Omental fat pad (tissue), 4 donors: ENCODE measurements around the gene TCL1B. TPM values are rescaled to one million over a fixed set of nuclear protein-coding genes. Genes with fewer than 3 reads are reported as not detected.

ENCODE experiments used
- ATAC-seq: fragments of 150-250 bp; one replicate; pipeline ENCODE4 v1.9.1; 2016; ENCODE audit warnings: mild to moderate bottlenecking, moderate library complexity; ENCODE audit not compliant: low FRiP score
- DNase-seq: peaks from one replicate; pipeline ENCODE4 v3.0.0-alpha.2; 2019; ENCODE audit warnings: low spot score
- total RNA-seq, 4 donors: library from RNA; depleted of rRNA; stranded (reverse); fragments of >200 nt; gene quantifications; one replicate each; pipeline ENCODE4 v1.1.0, GENCODE V29; 2016
- TF ChIP-seq, protein P1 (sequence below), 3 donors: fragments of 450-650 bp; IDR thresholded peaks; one replicate each; pipeline ENCODE4 v1.5.1; 2016 to 2017; ENCODE audit warnings: antibody characterized with exemption in 3 of 3, mild to moderate bottlenecking in 3 of 3, moderate library complexity in 2 of 3

The TCL1B gene
- total RNA-seq, 4 donors from 2014 or later, result not detected

DNA sequence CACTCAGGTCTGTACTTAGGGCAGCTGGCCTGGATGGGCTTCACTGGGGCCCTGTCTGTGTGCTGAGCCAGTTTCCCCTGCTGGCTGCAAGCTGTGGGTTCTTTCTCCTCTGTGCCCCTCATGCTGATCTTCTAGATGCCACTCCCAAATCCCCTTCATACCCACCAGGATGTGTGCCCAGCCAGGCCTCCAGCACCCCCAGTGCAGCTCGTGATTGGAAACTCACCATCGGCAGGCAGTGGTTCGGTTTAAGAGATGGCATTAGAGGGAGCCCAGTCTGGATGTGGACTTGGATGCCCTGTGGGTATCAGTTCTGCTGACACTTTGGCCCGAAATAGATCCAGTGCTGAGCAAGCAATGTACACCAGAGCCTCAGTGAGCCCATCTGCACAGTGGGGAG is 5.9 kb downstream of the TCL1B start:
- DNase-seq (no peak), ATAC-seq (no peak)
- TF ChIP-seq, protein P1, sequence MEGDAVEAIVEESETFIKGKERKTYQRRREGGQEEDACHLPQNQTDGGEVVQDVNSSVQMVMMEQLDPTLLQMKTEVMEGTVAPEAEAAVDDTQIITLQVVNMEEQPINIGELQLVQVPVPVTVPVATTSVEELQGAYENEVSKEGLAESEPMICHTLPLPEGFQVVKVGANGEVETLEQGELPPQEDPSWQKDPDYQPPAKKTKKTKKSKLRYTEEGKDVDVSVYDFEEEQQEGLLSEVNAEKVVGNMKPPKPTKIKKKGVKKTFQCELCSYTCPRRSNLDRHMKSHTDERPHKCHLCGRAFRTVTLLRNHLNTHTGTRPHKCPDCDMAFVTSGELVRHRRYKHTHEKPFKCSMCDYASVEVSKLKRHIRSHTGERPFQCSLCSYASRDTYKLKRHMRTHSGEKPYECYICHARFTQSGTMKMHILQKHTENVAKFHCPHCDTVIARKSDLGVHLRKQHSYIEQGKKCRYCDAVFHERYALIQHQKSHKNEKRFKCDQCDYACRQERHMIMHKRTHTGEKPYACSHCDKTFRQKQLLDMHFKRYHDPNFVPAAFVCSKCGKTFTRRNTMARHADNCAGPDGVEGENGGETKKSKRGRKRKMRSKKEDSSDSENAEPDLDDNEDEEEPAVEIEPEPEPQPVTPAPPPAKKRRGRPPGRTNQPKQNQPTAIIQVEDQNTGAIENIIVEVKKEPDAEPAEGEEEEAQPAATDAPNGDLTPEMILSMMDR (IDR thresholded peaks at IDR 0.05), result no peak

DNA sequence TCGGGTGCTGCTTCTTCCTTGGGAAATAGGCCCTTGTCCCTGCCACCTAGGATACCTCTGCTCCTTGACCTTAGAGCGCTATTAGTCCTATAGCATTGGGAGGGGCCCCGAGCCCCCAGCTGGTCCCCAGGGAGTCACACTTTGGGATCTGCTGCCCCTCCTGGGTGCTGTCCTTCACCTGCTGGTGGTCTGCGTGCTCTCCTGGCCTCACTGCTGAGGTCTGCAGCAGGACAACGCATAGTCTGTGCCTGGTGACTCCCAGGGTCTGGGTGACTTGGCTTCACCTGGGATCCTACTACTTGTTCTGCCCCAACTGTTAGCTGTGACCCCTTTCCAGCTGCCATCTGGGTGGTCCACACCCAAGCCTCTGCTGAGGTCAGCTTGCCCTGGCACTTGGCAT is 8.8 kb downstream of the TCL1B start:
- TF ChIP-seq, protein P1 (IDR thresholded peaks at IDR 0.05), result no peak
- ATAC-seq, result no peak
- DNase-seq, result no peak

DNA sequence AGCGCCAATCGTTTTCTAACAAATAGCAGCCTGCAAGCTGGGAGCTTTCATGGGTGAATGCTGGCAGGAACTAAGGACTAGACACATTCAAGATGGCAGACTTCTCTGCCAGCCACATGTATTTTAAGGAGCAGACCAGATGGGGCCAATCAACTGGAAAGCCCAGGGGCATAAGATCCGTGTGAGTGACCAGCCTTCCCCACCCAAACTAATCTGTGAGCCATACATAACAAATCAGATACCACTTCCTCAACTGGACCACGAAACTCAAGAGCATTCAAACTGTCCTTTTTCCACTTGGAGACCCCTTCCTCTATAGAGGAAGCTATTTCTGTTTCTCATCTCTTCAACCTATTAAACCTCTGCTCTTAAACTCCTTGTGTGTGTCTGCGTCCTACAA is 9.7 kb downstream of the TCL1B start:
- DNase-seq (no peak), ATAC-seq (no peak)
- TF ChIP-seq, protein P1 (IDR thresholded peaks at IDR 0.05), result no peak

DNA sequence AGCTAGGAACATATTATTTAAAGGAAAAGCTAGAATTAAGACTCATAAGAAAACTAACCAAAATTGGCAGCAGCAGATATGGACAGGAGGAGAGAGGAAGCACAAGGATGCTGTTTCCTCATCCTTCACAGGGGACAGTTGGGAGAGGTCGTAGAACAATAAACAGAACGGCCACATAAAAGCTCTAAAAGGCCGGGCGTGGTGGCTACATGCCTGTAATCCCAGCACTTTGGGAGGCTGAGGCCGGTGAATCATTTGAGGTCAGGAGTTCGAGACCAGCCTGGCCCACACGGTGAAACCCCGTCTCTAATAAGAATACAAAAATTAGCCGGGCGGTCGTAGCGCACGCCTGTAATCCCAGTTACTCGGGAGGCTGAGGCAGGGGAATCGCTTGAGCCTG is 10.5 kb downstream of the TCL1B start:
- TF ChIP-seq, protein P1 (IDR thresholded peaks at IDR 0.05), result no peak
- ATAC-seq (no peak), DNase-seq (no peak)

DNA sequence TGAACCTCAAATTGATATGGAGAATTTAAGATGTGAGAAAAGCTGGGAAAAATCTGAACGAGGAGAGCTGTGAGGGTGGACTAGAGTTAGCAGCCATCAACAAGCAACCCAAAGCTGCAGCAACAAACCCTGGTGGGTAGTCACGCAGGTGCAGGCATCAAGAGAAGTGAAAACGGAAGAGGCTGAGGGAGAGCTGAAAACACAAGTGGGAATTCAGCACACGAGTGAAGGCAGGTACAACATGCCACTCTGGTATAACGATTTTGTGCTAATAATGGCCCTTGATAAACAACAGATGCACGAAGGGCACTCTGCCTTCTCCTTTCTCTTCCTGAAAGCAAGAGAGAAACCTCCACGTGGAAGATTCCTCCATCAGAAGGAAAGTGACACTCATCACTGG is 11.5 kb downstream of the TCL1B start:
- no peak for ATAC-seq
- TF ChIP-seq, protein P1 (IDR thresholded peaks at IDR 0.05), result no peak
- DNase-seq, result no peak

DNA sequence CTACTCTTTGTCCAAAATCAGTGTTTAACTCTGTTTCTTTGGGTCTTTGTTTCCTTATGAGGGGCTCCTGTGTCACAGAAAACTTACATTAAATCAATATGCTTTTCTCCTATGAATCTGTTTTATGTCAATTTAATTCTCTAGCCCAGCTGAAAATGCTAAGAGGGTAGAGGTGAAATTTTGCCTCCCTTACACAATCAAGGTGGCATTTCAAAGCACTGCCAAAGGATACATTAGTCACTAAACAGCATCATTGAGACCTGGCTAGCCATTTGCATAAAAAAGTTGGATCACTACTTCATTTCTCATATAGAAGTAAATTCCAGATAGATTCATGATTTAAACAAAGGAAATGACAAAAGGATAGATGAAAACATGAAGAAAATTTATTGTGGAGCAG is 12.1 kb downstream of the TCL1B start:
- no peak for ATAC-seq
- DNase-seq, result no peak
- TF ChIP-seq, protein P1 (IDR thresholded peaks at IDR 0.05), result no peak

DNA sequence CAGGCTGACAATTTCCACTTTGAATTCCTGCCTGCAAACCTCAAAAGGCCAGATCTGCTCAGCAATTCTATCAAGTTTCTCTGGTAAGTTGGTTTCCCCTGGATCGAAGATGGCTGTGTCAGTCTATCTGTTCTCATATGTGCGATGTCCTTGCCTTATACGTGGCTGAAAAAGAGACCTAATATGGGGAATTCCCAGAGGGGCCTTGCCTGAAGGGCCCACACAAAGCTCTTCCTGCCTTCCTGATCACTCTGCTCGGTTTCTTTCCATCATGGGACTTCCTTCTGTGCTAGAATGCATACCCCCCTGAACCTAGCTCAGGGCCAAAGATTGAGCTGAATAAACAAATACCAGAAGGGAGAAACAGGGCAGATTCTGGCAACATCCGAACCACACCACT is 13.2 kb downstream of the TCL1B start:
- TF ChIP-seq, protein P1 (IDR thresholded peaks at IDR 0.05), result no peak
- no peak for DNase-seq
- ATAC-seq, result no peak
